Activated naive CD8-positive, alpha-beta T cell treated with anti-CD3 and anti-CD28 coated beads for 36 hours (primary cell): Measurements from ENCODE around the gene CYGB. TPM values are rescaled to one million over a fixed set of nuclear protein-coding genes. Genes with fewer than 3 reads are reported as not detected.
"Not testable (repeated sequence)": the region's sequence is repeated elsewhere in the genome, so short reads cannot be mapped to it uniquely, and the experiment has no call there.

Experiments
- DNase-seq: peaks from one replicate; pipeline ENCODE4 v3.0.0; 2021
- H3K27ac Mint-ChIP-seq: one replicate; pipeline ENCODE4 v1.8.0; 2022; ENCODE audit warnings: mild to moderate bottlenecking, moderate library complexity, mixed read lengths
- H3K27me3 Mint-ChIP-seq: one replicate; pipeline ENCODE4 v1.8.0; 2022; ENCODE audit warnings: mild to moderate bottlenecking, mixed read lengths
- H3K36me3 Mint-ChIP-seq: one replicate; pipeline ENCODE4 v1.8.0; 2021; ENCODE audit warnings: mild to moderate bottlenecking, mixed read lengths
- H3K4me1 Mint-ChIP-seq: one replicate; pipeline ENCODE4 v1.8.0; 2021; ENCODE audit warnings: mixed read lengths
- H3K4me3 Mint-ChIP-seq: one replicate; pipeline ENCODE4 v1.8.0; 2022; ENCODE audit warnings: mild to moderate bottlenecking, moderate library complexity, mixed read lengths
- H3K9me3 Mint-ChIP-seq: one replicate; pipeline ENCODE4 v1.8.0; 2022; ENCODE audit warnings: mixed read lengths
- total RNA-seq, 2 experiments: library from RNA; stranded (reverse); gene quantifications; one replicate each; pipeline ENCODE4 v1.2.3, GENCODE V29; 2021

The CYGB gene
- total RNA-seq, 2 experiments from 2014 or later: 0.33 to 0.62 TPM

DNA sequence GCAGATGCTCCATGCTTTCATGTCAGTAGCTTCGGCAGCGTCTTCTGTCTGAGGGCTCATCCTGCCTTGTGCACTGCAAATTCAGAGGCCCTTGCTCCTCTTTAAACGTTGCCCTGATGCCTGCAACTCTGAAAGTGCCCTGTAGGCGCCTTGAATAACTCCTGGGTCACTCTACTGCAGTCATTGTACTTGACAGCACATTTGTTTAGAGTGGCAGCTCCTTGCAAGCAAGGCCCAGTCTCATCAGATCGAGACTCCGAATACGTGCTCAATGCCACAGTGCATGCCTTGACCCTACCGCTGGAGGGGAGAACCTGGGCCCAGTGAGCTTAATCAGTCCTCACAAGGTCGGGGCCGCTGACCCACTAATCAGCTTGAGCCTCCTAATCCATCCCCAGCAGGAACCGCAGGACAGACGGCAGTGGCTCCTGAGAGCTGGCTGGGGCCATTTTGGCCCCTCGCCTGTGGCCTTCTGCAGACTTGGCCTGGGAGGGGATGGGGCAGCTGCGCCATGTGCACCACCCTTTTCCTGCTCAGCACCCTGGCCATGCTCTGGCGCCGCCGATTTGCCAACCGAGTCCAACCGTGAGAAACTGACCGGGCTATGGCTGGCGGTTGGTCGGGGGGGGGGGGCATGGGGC lies 2.2 kb upstream of the CYGB start, which contains the start of gene PRCD:
TSS of gene PRCD (plus strand) at position 414 of the 641 bp plus-strand sequence. CDS start at position 512, 98 bp downstream.
- no peaks in the 10 kb centered on the region for H3K9me3 Mint-ChIP-seq
- DNase-seq: no peak
- no peaks in the 10 kb centered on the region for H3K36me3 Mint-ChIP-seq
- no peak within 1 kb of the TSS for H3K27ac Mint-ChIP-seq
- peaks cover 21% of the 10 kb centered on the region for H3K27me3 Mint-ChIP-seq
- peak within 1 kb of the TSS; percentile 58 for H3K4me3 Mint-ChIP-seq
- H3K4me1 Mint-ChIP-seq: peaks cover 3% of the 10 kb centered on the region

DNA sequence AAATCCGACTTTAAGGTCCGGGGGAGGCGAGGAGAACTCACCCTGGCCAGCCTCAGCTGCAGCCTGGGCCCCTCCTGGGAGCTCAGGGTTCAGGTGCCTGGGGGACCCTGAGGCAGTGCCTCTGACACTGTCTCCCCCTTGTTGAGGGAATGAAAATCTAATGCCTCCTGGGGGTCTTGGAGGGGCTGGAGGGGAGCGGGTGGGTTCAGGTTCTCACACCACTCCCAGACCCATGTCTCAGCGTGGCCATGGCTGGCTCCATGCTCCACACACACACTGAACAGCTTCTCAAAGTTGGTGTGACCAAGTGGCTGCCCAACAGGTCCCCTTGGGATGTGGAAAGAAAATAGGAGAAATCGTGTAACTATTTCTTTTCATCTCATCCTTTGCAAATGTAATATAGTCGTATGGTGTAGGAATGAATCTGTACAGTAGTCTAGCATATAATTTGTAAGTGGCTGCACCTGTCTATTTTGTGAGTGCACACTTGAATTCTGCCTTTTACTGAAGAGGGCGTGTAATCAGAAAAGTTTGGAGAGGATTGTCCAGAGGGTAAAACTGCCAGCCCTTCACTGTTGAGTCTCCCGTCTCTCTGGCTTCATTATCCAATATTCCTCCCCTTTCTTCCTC lies 1.5 kb upstream of the CYGB start:
- Mint-ChIP-seq H3K4me1 (peaks cover 3% of the 10 kb centered on the region), H3K4me3 (peak overlapping the region; percentile 58), H3K27me3 (peaks cover 21% of the 10 kb centered on the region), H3K9me3 (no peaks in the 10 kb centered on the region), H3K36me3 (no peaks in the 10 kb centered on the region), H3K27ac (no peak overlapping the region)
- no peak for DNase-seq

GRCh38 chr17:76538281-76538931 lies 897 bp upstream of the CYGB start:
- no peaks in the 10 kb centered on the region for H3K36me3 Mint-ChIP-seq
- H3K4me1 Mint-ChIP-seq: peaks cover 3% of the 10 kb centered on the region
- DNase-seq: no peak
- H3K27ac Mint-ChIP-seq: no peak overlapping the region
- no peaks in the 10 kb centered on the region for H3K9me3 Mint-ChIP-seq
- peak overlapping the region; percentile 58 for H3K4me3 Mint-ChIP-seq
- H3K27me3 Mint-ChIP-seq: peaks cover 21% of the 10 kb centered on the region

DNA sequence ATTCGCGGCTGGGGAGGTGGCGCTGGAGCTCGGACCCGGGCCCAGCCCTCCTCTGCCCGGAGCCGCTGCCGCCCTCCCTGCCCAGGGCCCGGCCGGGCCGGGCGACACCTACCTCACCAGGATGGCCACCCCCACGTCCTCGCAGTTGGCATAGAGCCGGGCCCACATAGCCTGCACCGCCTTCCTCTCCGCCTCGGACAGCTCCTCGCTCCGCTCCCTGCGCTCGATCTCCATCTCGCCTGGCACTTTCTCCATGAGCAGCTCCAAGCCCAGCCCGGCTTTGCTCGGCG lies 276 bp downstream of the CYGB start:
- Mint-ChIP-seq H3K27me3 (peaks cover 20% of the 10 kb centered on the region), H3K4me3 (no peak overlapping the region), H3K36me3 (no peaks in the 10 kb centered on the region), H3K4me1 (peaks cover 3% of the 10 kb centered on the region), H3K9me3 (no peaks in the 10 kb centered on the region), H3K27ac (no peak overlapping the region)
- no peak for DNase-seq

- H3K9me3 Mint-ChIP-seq: no peaks in the 10 kb centered on the region
- no peak for DNase-seq
- peaks cover 5% of the 10 kb centered on the region for H3K4me1 Mint-ChIP-seq
- H3K27ac Mint-ChIP-seq: no peak overlapping the region
- peaks cover 18% of the 10 kb centered on the region for H3K27me3 Mint-ChIP-seq
- H3K36me3 Mint-ChIP-seq: no peaks in the 10 kb centered on the region
- H3K4me3 Mint-ChIP-seq: no peak overlapping the region
Measured at GRCh38 chr17:76536511-76537287, 810 bp downstream of the CYGB start.

DNA sequence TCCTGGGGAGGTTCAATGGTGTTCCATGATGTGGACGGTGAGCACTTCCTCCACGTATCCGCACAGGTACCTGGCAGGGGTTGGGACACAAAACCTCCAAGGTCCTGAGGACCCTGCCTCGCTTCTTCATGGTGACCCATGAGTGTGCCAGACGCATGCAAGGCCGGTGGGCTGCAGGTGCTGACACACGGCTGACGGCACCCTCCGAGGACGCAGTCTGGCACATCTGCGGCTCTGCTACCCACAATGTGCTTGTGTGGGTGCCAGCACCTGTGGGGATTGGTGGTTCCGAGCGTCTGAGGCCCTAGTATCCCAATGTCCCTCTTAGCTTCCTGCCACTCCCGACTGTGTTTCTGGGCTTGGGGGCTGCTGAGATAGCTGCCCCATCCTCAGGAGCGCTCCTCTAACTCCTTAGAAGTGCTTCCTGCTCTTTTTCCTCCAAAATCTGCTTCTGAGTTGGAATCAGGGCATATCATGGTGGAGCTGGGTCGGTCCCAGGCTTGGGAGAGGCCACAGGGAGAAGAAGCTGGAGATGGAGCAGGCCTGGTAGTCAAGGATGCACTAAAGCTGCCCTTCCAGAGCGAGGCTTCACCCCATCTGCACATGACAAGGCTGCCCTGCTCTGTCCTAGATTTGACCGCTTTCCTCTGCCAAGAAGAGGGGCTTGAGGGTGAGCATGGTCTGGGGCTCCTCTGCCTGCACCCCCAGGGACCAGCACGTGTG lies 1.6 kb downstream of the CYGB start:
- DNase-seq: no peak
- no peaks in the 10 kb centered on the region for H3K9me3 Mint-ChIP-seq
- H3K27ac Mint-ChIP-seq: no peak overlapping the region
- peaks cover 5% of the 10 kb centered on the region for H3K4me1 Mint-ChIP-seq
- no peak overlapping the region for H3K4me3 Mint-ChIP-seq
- H3K36me3 Mint-ChIP-seq: no peaks in the 10 kb centered on the region
- H3K27me3 Mint-ChIP-seq: peaks cover 18% of the 10 kb centered on the region

DNA sequence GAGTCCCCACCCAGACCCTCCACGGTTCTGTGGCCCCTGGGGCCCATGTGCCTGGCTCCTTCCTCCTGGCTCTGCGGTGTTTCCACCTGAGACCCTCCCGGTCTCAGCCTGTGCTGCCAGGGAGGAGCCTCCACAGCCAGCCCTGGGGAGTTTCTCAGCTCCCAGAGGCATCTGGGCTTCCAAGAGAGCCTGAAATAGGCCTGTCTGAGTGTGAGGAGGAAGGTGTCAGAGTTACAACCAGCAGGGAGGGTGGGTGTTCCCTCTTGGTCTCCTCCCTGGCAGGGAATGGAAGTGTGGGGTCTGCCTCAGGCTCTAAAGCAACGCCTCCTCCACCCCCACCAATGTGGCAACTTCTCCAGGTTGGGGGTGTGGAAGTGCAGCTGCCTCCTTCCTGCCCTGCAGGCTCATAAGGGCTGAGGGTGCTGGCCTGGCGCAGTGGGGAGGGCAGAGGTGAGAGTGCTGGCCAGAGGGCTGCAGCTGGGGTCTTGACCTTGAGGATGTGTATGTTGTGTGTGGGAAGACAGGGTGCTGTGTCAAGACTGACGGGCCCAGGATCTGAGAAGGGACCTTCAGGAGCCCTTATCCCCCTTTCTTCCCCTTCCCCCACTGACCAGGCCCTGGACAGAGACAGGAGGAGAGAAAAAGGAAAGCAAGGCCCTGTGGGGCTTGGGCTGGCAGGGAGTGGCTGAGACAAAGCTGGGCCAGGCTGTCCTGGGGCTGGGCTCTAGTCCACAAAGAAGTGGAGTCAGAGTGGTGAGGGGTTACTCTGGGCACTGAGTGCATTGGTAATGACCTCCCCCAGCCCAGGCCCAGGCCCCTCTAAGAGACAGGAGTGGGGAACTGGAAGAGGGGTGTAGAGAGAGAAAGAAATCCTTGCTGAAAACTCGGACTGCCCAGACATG lies 2.4 kb downstream of the CYGB start:
- Mint-ChIP-seq H3K36me3 (no peaks in the 10 kb centered on the region), H3K27ac (no peak overlapping the region), H3K4me3 (no peak overlapping the region), H3K4me1 (peaks cover 7% of the 10 kb centered on the region), H3K27me3 (peaks cover 18% of the 10 kb centered on the region), H3K9me3 (no peaks in the 10 kb centered on the region)
- no peak for DNase-seq

DNA sequence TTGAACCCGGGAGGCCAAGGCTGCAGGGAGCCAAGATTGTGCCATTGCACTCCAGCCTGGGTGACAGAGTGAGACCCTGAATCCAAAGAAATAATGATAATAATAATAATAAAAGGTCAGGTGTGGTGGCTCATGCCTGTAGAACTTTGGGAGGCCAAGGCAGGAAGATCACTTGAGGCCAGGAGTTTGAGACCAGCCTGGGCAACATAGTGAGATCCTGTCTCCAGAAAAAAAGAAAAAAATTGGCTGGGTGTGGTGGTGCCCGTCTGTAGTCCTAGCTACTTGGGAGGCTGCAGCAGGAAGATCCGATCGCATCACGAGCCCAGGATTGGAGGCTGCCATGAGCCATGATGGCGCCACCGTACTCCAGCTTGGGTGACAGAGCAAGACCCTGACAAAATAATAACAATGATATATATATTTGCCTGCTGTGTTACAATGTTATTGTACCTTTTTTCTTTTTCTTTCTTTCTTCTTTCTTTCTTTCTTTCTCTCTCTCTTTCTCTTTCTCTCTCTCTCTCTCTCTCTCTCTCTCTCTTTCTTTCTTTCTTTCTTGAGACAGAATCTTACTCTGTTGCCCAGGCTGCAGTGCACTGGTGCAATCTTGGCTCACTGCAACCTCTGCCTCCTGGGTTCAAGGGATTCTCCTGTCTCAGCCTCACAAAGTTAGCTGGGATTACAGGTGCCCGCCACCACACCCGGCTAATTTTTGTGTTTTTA lies 3.7 kb downstream of the CYGB start:
- H3K27me3 Mint-ChIP-seq, DNase-seq, H3K4me3 Mint-ChIP-seq, H3K9me3 Mint-ChIP-seq, H3K27ac Mint-ChIP-seq, H3K36me3 Mint-ChIP-seq: not testable (repeated sequence)
- peaks cover 13% of the 10 kb centered on the region for H3K4me1 Mint-ChIP-seq

GRCh38 chr17:76532072-76532651 lies 5.3 kb downstream of the CYGB start:
- Mint-ChIP-seq H3K9me3 (no peaks in the 10 kb centered on the region), H3K4me1 (peaks cover 23% of the 10 kb centered on the region), H3K4me3 (no peak overlapping the region), H3K27ac (no peak overlapping the region), H3K27me3 (peaks cover 4% of the 10 kb centered on the region), H3K36me3 (no peaks in the 10 kb centered on the region)
- DNase-seq: no peak

DNA sequence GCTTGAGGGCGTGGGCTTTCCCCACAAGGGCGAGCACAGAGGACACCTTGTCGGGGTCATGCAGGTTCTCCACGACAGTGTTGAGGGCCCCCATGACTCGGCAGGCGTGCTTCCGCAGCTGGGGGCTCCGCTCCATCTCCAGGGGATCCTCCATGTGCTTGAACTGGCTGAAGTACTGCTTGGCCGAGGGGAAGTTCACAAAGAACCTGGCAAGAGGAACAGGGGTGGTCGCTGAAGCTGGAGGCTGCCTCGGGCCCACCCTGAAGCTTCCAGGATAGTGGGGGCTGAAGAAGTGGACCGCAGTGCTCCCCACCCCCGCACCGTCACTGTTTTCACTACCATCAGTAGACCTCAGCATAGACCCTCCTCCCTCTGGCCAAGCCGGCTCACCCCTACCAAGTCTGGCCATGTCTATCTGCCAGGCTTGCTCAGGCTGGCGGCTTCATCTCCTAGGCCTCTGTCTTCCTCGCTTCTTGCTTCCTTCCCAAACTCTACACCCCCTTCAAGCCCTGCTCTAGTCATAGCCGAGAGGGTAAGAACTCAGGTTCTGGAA lies 5.9 kb downstream of the CYGB start:
- Mint-ChIP-seq H3K27ac (no peak overlapping the region), H3K36me3 (no peaks in the 10 kb centered on the region), H3K4me3 (no peak overlapping the region), H3K4me1 (peaks cover 25% of the 10 kb centered on the region), H3K27me3 (no peaks in the 10 kb centered on the region), H3K9me3 (no peaks in the 10 kb centered on the region)
- no peak for DNase-seq

DNA sequence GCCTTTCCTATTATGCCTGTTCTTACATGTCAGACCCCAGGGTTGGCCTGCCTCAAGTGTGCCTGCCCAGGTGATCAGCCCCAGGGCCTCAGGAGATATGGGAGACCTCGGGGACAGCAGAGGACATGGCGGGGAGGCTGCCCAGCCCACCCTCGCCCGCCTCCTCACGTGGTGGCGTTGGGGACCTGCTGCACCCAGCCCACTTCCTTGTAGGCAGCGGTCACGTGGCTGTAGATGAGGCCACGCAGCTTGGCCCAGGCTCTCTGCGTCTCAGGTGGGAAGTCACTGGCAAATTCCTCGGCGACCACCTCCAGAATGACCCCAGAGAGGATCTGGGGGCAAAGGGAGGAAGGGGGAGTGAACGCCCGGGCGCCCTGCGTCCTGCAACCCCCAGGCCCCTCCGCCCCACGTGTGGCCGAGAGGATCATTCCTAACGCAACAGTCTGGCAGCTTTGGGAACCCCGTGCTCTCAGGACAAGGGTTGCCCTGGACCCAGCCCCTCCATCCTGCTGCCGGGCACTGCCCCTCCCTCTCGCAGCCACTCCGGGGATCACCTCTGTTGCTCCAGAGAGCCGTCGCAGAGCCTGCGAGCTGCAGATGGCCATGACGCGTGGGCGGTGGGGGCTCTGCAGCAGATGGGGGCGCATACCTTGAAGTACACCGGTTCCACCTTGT lies 6.6 kb downstream of the CYGB start:
- Mint-ChIP-seq H3K9me3 (no peaks in the 10 kb centered on the region), H3K36me3 (no peaks in the 10 kb centered on the region), H3K27ac (no peak overlapping the region), H3K27me3 (no peaks in the 10 kb centered on the region), H3K4me3 (no peak overlapping the region), H3K4me1 (peaks cover 25% of the 10 kb centered on the region)
- no peak for DNase-seq

DNA sequence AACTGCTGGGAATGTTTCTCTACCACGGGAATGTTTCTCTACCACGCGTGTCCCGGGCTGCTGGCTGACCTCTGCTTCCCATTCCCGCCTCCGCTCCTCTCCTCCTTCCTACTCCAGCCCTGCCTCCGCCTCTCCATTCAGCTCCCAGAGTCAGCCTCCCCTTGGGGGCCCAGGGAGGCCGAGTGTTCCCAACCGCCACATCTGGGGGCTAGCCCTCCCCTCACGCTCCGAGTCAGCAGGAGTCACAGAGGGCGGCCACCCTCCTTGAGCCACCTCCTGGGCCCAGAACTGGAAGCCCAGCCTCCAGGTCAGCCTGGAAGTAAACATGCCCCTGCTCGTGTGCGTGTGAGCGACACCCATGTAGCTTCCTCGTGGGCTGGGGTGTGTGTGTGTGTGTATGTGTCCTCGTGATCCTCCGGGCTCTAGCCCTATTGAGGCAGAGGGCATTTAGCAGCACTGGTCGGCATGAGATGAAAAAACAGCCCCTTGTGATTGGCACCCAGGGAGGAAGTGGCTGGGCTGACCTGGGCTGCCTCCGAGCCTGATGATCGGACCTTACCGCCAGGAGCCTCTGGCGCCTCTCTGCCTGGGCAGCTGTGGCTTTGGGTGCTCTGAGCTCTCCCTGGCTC lies 7.3 kb downstream of the CYGB start:
- H3K9me3 Mint-ChIP-seq: no peaks in the 10 kb centered on the region
- H3K27ac Mint-ChIP-seq: peak overlapping the region; percentile 60
- no peaks in the 10 kb centered on the region for H3K27me3 Mint-ChIP-seq
- H3K36me3 Mint-ChIP-seq: no peaks in the 10 kb centered on the region
- no peak for DNase-seq
- peaks cover 25% of the 10 kb centered on the region for H3K4me1 Mint-ChIP-seq
- H3K4me3 Mint-ChIP-seq: no peak overlapping the region
